GM23338 (cell line): ENCODE results near the gene CFAP410.

Experiments used
- CREB1 ChIP-seq: fragments of 250-450 bp; sonication (Bioruptor Pico); IDR thresholded peaks from 2 replicates; pipeline ENCODE4 v1.5.0; 2020; ENCODE audit warnings: low read depth, mild to moderate bottlenecking, moderate library complexity
- ETS1 ChIP-seq: IDR thresholded peaks from 2 replicates; pipeline ENCODE4 v1.6.1; 2016; ENCODE audit warnings: antibody characterized with exemption
- EZH2 ChIP-seq: fragments of 200-600 bp; sonication (generic); IDR thresholded peaks from one replicate; pipeline ENCODE4 v1.8.0; 2017; ENCODE audit warnings: antibody characterized with exemption, mild to moderate bottlenecking, low read depth; ENCODE audit not compliant: unreplicated experiment
- EZH2phosphoT487 ChIP-seq: fragments of 200-600 bp; sonication (generic); IDR thresholded peaks from one replicate; pipeline ENCODE4 v1.8.1; 2018; ENCODE audit warnings: antibody characterized with exemption; ENCODE audit not compliant: unreplicated experiment
- JUNB ChIP-seq: IDR thresholded peaks from one replicate; pipeline ENCODE4 v1.6.1; 2016; ENCODE audit warnings: antibody characterized with exemption; ENCODE audit not compliant: unreplicated experiment
- NANOG ChIP-seq: IDR thresholded peaks from 2 replicates; pipeline ENCODE4 v1.6.1; 2016; ENCODE audit warnings: antibody characterized with exemption, borderline replicate concordance
- POLR2AphosphoS5 ChIP-seq: IDR thresholded peaks from 2 replicates; pipeline ENCODE4 v1.6.1; 2016; ENCODE audit warnings: antibody characterized with exemption, low read depth
- STAT1 ChIP-seq: IDR thresholded peaks from one replicate; pipeline ENCODE4 v1.6.1; 2016; ENCODE audit warnings: antibody characterized with exemption; ENCODE audit not compliant: unreplicated experiment
- TF ChIP-seq, protein P1 (sequence below), 2 experiments: fragments of 200-600 bp in 1 of 2; sonication (generic) in 1 of 2; conservative IDR thresholded peaks; 2 replicates each; pipeline versions ENCODE4 v1.5.1 to v1.6.1; 2016 to 2017; ENCODE audit warnings: antibody characterized with exemption in 2 of 2, low read depth in 2 of 2, mild to moderate bottlenecking in 2 of 2, moderate library complexity in 1 of 2
- TF ChIP-seq, protein P2 (sequence below): IDR thresholded peaks from one replicate; pipeline ENCODE4 v1.6.1; 2018; ENCODE audit warnings: antibody characterized with exemption; ENCODE audit not compliant: unreplicated experiment
- TF ChIP-seq, protein P3 (sequence below): fragments of 250-450 bp; sonication (Bioruptor Pico); IDR thresholded peaks from 2 replicates; pipeline ENCODE4 v1.5.0; 2020; ENCODE audit warnings: mild to moderate bottlenecking, moderate library complexity

GRCh38 chr21:44328242-44328895 is 10.8 kb downstream of the CFAP410 start:
- TF ChIP-seq POLR2AphosphoS5 (no peak), ETS1 (no peak), CREB1 (CRISPR knock-in tag) (no peak), EZH2 (no peak), JUNB (no peak), STAT1 (no peak), EZH2phosphoT487 (no peak), NANOG (no peak)
- TF ChIP-seq, protein P1, sequence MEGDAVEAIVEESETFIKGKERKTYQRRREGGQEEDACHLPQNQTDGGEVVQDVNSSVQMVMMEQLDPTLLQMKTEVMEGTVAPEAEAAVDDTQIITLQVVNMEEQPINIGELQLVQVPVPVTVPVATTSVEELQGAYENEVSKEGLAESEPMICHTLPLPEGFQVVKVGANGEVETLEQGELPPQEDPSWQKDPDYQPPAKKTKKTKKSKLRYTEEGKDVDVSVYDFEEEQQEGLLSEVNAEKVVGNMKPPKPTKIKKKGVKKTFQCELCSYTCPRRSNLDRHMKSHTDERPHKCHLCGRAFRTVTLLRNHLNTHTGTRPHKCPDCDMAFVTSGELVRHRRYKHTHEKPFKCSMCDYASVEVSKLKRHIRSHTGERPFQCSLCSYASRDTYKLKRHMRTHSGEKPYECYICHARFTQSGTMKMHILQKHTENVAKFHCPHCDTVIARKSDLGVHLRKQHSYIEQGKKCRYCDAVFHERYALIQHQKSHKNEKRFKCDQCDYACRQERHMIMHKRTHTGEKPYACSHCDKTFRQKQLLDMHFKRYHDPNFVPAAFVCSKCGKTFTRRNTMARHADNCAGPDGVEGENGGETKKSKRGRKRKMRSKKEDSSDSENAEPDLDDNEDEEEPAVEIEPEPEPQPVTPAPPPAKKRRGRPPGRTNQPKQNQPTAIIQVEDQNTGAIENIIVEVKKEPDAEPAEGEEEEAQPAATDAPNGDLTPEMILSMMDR (conservative IDR thresholded peaks at IDR 0.05; ENCODE audit: low read depth in 2 of 2) = no peak
- TF ChIP-seq, protein P2, sequence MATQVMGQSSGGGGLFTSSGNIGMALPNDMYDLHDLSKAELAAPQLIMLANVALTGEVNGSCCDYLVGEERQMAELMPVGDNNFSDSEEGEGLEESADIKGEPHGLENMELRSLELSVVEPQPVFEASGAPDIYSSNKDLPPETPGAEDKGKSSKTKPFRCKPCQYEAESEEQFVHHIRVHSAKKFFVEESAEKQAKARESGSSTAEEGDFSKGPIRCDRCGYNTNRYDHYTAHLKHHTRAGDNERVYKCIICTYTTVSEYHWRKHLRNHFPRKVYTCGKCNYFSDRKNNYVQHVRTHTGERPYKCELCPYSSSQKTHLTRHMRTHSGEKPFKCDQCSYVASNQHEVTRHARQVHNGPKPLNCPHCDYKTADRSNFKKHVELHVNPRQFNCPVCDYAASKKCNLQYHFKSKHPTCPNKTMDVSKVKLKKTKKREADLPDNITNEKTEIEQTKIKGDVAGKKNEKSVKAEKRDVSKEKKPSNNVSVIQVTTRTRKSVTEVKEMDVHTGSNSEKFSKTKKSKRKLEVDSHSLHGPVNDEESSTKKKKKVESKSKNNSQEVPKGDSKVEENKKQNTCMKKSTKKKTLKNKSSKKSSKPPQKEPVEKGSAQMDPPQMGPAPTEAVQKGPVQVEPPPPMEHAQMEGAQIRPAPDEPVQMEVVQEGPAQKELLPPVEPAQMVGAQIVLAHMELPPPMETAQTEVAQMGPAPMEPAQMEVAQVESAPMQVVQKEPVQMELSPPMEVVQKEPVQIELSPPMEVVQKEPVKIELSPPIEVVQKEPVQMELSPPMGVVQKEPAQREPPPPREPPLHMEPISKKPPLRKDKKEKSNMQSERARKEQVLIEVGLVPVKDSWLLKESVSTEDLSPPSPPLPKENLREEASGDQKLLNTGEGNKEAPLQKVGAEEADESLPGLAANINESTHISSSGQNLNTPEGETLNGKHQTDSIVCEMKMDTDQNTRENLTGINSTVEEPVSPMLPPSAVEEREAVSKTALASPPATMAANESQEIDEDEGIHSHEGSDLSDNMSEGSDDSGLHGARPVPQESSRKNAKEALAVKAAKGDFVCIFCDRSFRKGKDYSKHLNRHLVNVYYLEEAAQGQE = no peak
- TF ChIP-seq, protein P3, sequence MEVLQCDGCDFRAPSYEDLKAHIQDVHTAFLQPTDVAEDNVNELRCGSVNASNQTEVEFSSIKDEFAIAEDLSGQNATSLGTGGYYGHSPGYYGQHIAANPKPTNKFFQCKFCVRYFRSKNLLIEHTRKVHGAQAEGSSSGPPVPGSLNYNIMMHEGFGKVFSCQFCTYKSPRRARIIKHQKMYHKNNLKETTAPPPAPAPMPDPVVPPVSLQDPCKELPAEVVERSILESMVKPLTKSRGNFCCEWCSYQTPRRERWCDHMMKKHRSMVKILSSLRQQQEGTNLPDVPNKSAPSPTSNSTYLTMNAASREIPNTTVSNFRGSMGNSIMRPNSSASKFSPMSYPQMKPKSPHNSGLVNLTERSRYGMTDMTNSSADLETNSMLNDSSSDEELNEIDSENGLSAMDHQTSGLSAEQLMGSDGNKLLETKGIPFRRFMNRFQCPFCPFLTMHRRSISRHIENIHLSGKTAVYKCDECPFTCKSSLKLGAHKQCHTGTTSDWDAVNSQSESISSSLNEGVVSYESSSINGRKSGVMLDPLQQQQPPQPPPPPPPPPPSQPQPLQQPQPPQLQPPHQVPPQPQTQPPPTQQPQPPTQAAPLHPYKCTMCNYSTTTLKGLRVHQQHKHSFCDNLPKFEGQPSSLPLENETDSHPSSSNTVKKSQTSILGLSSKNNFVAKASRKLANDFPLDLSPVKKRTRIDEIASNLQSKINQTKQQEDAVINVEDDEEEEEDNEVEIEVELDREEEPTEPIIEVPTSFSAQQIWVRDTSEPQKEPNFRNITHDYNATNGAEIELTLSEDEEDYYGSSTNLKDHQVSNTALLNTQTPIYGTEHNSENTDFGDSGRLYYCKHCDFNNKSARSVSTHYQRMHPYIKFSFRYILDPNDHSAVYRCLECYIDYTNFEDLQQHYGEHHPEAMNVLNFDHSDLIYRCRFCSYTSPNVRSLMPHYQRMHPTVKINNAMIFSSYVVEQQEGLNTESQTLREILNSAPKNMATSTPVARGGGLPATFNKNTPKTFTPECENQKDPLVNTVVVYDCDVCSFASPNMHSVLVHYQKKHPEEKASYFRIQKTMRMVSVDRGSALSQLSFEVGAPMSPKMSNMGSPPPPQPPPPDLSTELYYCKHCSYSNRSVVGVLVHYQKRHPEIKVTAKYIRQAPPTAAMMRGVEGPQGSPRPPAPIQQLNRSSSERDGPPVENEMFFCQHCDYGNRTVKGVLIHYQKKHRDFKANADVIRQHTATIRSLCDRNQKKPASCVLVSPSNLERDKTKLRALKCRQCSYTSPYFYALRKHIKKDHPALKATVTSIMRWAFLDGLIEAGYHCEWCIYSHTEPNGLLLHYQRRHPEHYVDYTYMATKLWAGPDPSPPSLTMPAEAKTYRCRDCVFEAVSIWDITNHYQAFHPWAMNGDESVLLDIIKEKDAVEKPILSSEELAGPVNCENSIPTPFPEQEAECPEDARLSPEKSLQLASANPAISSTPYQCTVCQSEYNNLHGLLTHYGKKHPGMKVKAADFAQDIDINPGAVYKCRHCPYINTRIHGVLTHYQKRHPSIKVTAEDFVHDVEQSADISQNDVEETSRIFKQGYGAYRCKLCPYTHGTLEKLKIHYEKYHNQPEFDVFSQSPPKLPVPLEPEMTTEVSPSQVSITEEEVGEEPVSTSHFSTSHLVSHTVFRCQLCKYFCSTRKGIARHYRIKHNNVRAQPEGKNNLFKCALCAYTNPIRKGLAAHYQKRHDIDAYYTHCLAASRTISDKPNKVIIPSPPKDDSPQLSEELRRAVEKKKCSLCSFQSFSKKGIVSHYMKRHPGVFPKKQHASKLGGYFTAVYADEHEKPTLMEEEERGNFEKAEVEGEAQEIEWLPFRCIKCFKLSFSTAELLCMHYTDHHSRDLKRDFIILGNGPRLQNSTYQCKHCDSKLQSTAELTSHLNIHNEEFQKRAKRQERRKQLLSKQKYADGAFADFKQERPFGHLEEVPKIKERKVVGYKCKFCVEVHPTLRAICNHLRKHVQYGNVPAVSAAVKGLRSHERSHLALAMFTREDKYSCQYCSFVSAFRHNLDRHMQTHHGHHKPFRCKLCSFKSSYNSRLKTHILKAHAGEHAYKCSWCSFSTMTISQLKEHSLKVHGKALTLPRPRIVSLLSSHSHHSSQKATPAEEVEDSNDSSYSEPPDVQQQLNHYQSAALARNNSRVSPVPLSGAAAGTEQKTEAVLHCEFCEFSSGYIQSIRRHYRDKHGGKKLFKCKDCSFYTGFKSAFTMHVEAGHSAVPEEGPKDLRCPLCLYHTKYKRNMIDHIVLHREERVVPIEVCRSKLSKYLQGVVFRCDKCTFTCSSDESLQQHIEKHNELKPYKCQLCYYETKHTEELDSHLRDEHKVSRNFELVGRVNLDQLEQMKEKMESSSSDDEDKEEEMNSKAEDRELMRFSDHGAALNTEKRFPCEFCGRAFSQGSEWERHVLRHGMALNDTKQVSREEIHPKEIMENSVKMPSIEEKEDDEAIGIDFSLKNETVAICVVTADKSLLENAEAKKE = no peak
